Measurements from ENCODE around the gene TNFSF10. TPM values are rescaled to one million over a fixed set of nuclear protein-coding genes. Genes with fewer than 3 reads are reported as not detected.

TNFSF10 gene
- total and polyA plus RNA-seq, 2 of the 8 experiments (the other 6 are each of a cell fraction or from before 2014, with no cell fraction given): 0.06 TPM; not detected in 1

DNA sequence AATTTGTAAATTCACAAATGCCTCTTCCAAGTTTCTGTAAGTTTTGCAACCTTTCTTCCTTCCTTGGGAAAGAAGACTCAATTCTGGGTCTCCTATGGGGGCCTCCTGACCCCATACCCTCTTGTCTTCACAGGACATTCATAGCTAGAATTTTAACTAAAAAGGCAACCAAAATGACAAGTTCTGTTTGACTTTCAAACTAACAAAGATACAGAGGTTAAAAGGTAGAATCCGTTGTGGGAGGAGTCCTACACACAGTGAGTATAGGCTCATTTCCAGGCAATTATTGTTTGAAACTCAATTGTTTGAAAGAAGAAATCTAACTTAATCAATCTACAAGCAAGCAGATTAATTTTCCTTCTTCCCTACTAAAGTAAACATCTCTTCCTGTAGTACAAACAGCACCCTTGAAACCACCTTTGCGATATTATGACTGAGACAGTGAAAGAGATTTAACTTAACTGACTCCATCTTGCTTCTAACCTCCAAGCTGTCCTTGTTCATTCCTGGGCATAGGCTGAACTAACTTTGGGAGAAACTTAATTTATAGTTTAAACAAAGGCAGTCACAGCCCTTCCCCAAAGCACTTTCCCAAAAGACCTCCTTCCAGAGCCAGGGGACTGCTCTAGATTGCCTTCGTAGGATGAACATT is 14.4 kb upstream of the TNFSF10 start:
- no peak overlapping the region for H3K14ac ChIP-seq (ENCODE audit: insufficient read length)
- H3K23me2 ChIP-seq (ENCODE audit: low read depth, low read length): no peaks in the 10 kb centered on the region
- no peaks in the 10 kb centered on the region for H3K9me3 ChIP-seq (ENCODE audit: insufficient read depth in 2 of 2, low read depth in 1 of 2, low read length in 1 of 2)
- H2BK120ac ChIP-seq (replicated peaks; ENCODE audit: low read depth, low read length): no peak overlapping the region
- no peak overlapping the region for H3K4me2 ChIP-seq (ENCODE audit: insufficient read depth in 1 of 2, low read depth in 2 of 2, low read length in 2 of 2)
- DNase-seq (ENCODE audit: low read depth in 1 of 2, low spot score in 2 of 2) (no peak), FAIRE-seq (no peak)
- no peak overlapping the region for H2BK12ac ChIP-seq (ENCODE audit: low read depth, low read length)
- H3K27ac ChIP-seq (ENCODE audit: low read depth, low read length): no peak overlapping the region
- no peak overlapping the region for H3K4ac ChIP-seq (replicated peaks; ENCODE audit: insufficient read length, low read depth, low read length)
- no peak overlapping the region for H3K18ac ChIP-seq (ENCODE audit: extremely low read depth, low read length)
- H3K27me3 ChIP-seq (replicated peaks in 1 of 4; ENCODE audit: control insufficient read depth in 3 of 4, extremely low read depth in 1 of 4, insufficient read depth in 3 of 4, low read length in 3 of 4): no peaks in the 10 kb centered on the region
- H2AK5ac ChIP-seq (ENCODE audit: low read depth, low read length): no peak overlapping the region
- H4K8ac ChIP-seq (ENCODE audit: extremely low read depth, insufficient read depth, low read length): no peak overlapping the region
- no peak overlapping the region for H3K56ac ChIP-seq (replicated peaks; ENCODE audit: insufficient read length, low read depth, low read length)
- CTCF ChIA-PET (ENCODE audit: partially characterized antibody): interaction anchor here (1.3 kb wide), 1 partner anchor 57 kb away, joined by 3 read pairs; no protein-coding TSS in a partner anchor
- 86% methylated on average over 3 of the region's 3 CpGs; no CpG with 5 or more reads in 1 of the 2 experiments for WGBS, 2 experiments (ENCODE audit: extremely low coverage in 1 of 2, insufficient coverage in 1 of 2, insufficient read length in 1 of 2, insufficient replicate concordance in 2 of 2, low coverage in 1 of 2, low lambda C conversion rate in 2 of 2, missing lambda C conversion rate in 1 of 2)
- H3K9ac ChIP-seq (replicated peaks in 1 of 4; ENCODE audit: extremely low read depth in 1 of 4, low read depth in 3 of 4, low read length in 3 of 4): no peak overlapping the region
- no peaks in the 10 kb centered on the region for H4K20me1 ChIP-seq (replicated peaks in 1 of 2; ENCODE audit: control insufficient read depth in 1 of 2, insufficient read depth in 2 of 2, low read length in 2 of 2)
- no peaks in the 10 kb centered on the region for H3K79me2 ChIP-seq (ENCODE audit: control insufficient read depth in 1 of 2, insufficient read depth in 2 of 2, low read length in 2 of 2)
- no peak overlapping the region for H2BK5ac ChIP-seq (ENCODE audit: low read depth, low read length)
- no peak overlapping the region for H3K23ac ChIP-seq (ENCODE audit: insufficient read length)
- TF ChIP-seq CBX8 (IDR thresholded peaks at IDR 0.05; ENCODE audit: borderline replicate concordance, low read depth, low read length): no peak
- H3K36me3 ChIP-seq (ENCODE audit: control insufficient read depth in 2 of 4, insufficient read depth in 4 of 4, low read length in 3 of 4): no peaks in the 10 kb centered on the region
- no peak overlapping the region for H3K4me3 ChIP-seq (ENCODE audit: extremely low read depth in 1 of 4, insufficient read depth in 2 of 4, low read depth in 3 of 4, low read length in 4 of 4)
- no peak overlapping the region for H2AFZ ChIP-seq (ENCODE audit: low read length)
- H2BK15ac ChIP-seq (ENCODE audit: low read length): no peak overlapping the region
- POLR2A ChIA-PET (ENCODE audit: partially characterized antibody): interaction anchor here (0.8 kb wide), 1 partner anchor 165 kb away, joined by 3 read pairs; no protein-coding TSS in a partner anchor
- no peak overlapping the region for H4K5ac ChIP-seq (ENCODE audit: insufficient read length, low read depth, low read length)
- H2BK20ac ChIP-seq (ENCODE audit: low read length): no peak overlapping the region
- H3K79me1 ChIP-seq (ENCODE audit: low read depth, low read length): no peaks in the 10 kb centered on the region
- no peaks in the 10 kb centered on the region for H3K4me1 ChIP-seq (replicated peaks in 1 of 4; ENCODE audit: control insufficient read depth in 3 of 4, insufficient read depth in 4 of 4, low read length in 3 of 4)
- H4K91ac ChIP-seq (replicated peaks; ENCODE audit: insufficient read length, low read length): no peak overlapping the region

Measured in H1 (cell line).